ENCODE data around the gene MUC6. TPM values are rescaled to one million over a fixed set of nuclear protein-coding genes. Genes with fewer than 3 reads are reported as not detected.
A peak's percentile ranks its signal among the peaks of the same experiment; 100 is the strongest.

MUC6 gene
- total and polyA plus RNA-seq, 10 donors = 0.02 to 0.76 (median 0.22) TPM; not detected in 3

DNA sequence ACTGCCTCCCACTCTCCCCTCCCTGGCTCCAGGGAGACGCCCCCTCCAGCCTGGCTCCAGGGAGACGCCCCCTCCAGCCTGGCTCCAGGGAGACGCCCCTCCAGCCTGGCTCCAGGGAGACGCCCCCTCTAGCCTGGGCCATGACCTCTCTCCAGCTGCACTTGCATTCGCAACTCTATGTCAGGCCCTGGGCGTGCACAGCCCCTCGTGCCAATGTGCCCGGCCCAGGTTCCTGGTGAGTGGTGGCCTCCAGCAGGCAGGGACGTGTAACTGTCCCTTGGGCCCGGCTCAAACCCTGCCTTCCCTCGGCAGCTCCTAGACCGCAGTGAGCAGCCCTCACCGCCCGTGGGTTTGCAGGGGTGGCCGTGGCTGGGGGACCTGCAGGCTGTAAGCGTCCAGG lies 6.9 kb downstream of the MUC6 start:
- peaks cover 0 to 40% (median 4%) of the 10 kb centered on the region in 6 donors for H3K4me1 ChIP-seq
- H3K27me3 ChIP-seq (replicated peaks in 1 of 7) = no peaks in the 10 kb centered on the region
- H3K4me3 ChIP-seq = no peak overlapping the region
- DNase-seq = no peak
- no peaks in the 10 kb centered on the region for H3K9me3 ChIP-seq
- H3K36me3 ChIP-seq = peaks cover 0 to 23% (median 0%) of the 10 kb centered on the region in 6 donors
- intact Hi-C loops (cut with DNase I; ENCODE audit: low total_unique reads) = no loop called here
- WGBS, 5 donors = 46 to 100% (median 68%) methylated on average over 1 to 16 of the region's 16 CpGs
- no peak overlapping the region for H3K27ac ChIP-seq
- TF ChIP-seq POLR2A (IDR thresholded peaks at IDR 0.05) (no peak), POLR2AphosphoS5 (IDR thresholded peaks at IDR 0.05) (peak; percentile 52 to 76 (median 71))
- TF ChIP-seq, protein P1, sequence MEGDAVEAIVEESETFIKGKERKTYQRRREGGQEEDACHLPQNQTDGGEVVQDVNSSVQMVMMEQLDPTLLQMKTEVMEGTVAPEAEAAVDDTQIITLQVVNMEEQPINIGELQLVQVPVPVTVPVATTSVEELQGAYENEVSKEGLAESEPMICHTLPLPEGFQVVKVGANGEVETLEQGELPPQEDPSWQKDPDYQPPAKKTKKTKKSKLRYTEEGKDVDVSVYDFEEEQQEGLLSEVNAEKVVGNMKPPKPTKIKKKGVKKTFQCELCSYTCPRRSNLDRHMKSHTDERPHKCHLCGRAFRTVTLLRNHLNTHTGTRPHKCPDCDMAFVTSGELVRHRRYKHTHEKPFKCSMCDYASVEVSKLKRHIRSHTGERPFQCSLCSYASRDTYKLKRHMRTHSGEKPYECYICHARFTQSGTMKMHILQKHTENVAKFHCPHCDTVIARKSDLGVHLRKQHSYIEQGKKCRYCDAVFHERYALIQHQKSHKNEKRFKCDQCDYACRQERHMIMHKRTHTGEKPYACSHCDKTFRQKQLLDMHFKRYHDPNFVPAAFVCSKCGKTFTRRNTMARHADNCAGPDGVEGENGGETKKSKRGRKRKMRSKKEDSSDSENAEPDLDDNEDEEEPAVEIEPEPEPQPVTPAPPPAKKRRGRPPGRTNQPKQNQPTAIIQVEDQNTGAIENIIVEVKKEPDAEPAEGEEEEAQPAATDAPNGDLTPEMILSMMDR (IDR thresholded peaks at IDR 0.05 in 8 of 11, conservative IDR thresholded peaks at IDR 0.05 in 3 of 11) = peak in 5 of 11 experiments; percentile 11 to 45 (median 29)

DNA sequence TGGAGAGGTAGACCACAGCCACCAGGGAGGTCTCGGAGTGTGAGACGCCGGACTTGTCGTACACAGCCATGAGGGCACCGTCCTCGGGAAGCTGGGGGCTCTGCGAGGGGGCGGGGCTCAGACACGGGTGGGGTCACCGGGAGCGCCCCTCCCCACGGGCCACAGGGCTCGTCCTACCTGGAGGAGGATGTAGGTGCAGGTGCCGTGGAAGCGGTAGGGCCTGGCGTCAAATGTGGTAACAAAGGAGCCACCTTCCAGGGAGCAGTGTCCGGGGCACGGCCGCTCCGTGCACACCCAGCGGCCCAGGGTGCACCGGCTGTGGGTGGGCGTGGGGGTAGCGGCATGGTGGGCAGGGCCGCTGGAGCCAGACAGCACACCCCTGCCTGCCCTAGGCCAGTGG lies 7.5 kb downstream of the MUC6 start:
- Histone ChIP-seq H3K27me3 (replicated peaks in 1 of 7) (no peaks in the 10 kb centered on the region), H3K9me3 (no peaks in the 10 kb centered on the region), H3K27ac (no peak overlapping the region), H3K4me3 (no peak overlapping the region), H3K36me3 (peaks cover 0 to 29% (median 0%) of the 10 kb centered on the region in 6 donors), H3K4me1 (peaks cover 0 to 40% (median 4%) of the 10 kb centered on the region in 6 donors)
- peak in 1 of 3 donors; percentile 29 for TF ChIP-seq POLR2AphosphoS5 (IDR thresholded peaks at IDR 0.05)
- TF ChIP-seq, protein P1 (IDR thresholded peaks at IDR 0.05 in 8 of 11, conservative IDR thresholded peaks at IDR 0.05 in 3 of 11) = no peak
- TF ChIP-seq POLR2A (IDR thresholded peaks at IDR 0.05) = no peak
- WGBS, 5 donors = 76 to 96% (median 84%) methylated on average over 20 to 25 of the region's 25 CpGs
- DNase-seq = no peak
- intact Hi-C loops (cut with DNase I; ENCODE audit: low total_unique reads) = no loop called here

DNA sequence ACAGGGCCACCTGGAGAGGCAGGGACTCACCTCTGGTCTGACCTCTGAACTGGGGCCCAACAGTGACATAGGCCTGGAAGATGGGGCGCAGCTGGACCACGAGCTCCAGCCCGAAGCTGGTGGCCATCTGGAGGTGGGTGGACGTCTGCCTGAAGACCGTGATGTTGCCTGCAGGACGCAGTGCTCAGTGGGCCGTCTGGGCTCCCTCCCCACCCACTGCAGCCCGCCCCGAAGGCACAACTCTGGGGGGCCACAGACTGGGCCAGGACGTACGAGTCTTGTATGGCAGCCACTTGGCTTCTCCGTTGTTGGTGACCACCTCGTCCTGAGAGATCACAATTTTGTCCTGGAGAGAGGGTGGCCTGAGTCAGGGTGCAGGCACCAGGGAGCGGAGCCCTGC lies 7.9 kb downstream of the MUC6 start:
- Histone ChIP-seq H3K27me3 (replicated peaks in 1 of 7) (no peaks in the 10 kb centered on the region), H3K4me1 (peaks cover 0 to 40% (median 4%) of the 10 kb centered on the region in 6 donors), H3K9me3 (no peaks in the 10 kb centered on the region), H3K4me3 (no peak overlapping the region), H3K27ac (no peak overlapping the region), H3K36me3 (peaks cover 0 to 33% (median 0%) of the 10 kb centered on the region in 6 donors)
- intact Hi-C loops (cut with DNase I; ENCODE audit: low total_unique reads) = no loop called here
- DNase-seq = no peak
- TF ChIP-seq, protein P1 (IDR thresholded peaks at IDR 0.05 in 8 of 11, conservative IDR thresholded peaks at IDR 0.05 in 3 of 11) = no peak
- TF ChIP-seq POLR2AphosphoS5 (IDR thresholded peaks at IDR 0.05) (peak in 1 of 3 donors; percentile 8), POLR2A (IDR thresholded peaks at IDR 0.05) (no peak)
- 78 to 87% (median 85%) methylated on average over 4 to 14 of the region's 14 CpGs for WGBS, 5 donors

DNA sequence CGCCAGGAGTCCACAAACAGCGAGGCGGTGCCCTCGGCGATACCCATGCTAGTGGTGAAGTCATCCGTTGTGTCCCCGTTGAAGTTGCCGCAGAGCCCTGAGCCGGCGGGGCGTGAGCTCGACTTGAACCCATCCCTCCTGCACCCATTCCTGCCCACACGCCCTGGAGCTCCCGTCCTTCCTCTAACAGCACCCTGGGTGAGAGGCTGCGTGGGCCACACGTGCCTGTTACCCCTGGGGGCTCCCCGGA lies 8.3 kb downstream of the MUC6 start:
- Histone ChIP-seq H3K4me1 (peaks cover 0 to 39% (median 3%) of the 10 kb centered on the region in 6 donors), H3K36me3 (peaks cover 0 to 36% (median 0%) of the 10 kb centered on the region in 6 donors), H3K9me3 (no peaks in the 10 kb centered on the region), H3K27ac (no peak overlapping the region), H3K27me3 (replicated peaks in 1 of 7) (no peaks in the 10 kb centered on the region), H3K4me3 (no peak overlapping the region)
- TF ChIP-seq, protein P1 (IDR thresholded peaks at IDR 0.05 in 8 of 11, conservative IDR thresholded peaks at IDR 0.05 in 3 of 11) = no peak
- TF ChIP-seq POLR2AphosphoS5 (IDR thresholded peaks at IDR 0.05) (peak in 2 of 3 donors; percentile 7 to 13), POLR2A (IDR thresholded peaks at IDR 0.05) (no peak)
- intact Hi-C loops (cut with DNase I; ENCODE audit: low total_unique reads) = no loop called here
- 82 to 89% (median 85%) methylated on average over 15 to 17 of the region's 17 CpGs for WGBS, 5 donors
- DNase-seq = no peak
